ENCODE data around the gene ITPK1.

- TF ChIP-seq CTCF (IDR thresholded peaks at IDR 0.05) (no peak), POLR2A (IDR thresholded peaks at IDR 0.05) (no peak)
These were observed 22.1 kb upstream of the ITPK1 start for GRCh38 chr14:93137864-93138263.
